DMS 273 (cell line): ENCODE measurements around the gene SAP25.

ENCODE experiments used
- DNase-seq: peaks from one replicate; lab custom pipeline; 2025; ENCODE audit not compliant: unreplicated experiment; lab: John Stamatoyannopoulos, UW

Gene SAP25

GRCh38 chr7:100598425-100598824 is 24.7 kb upstream of the SAP25 start:
- DNase-seq, result no peak

- no peak for DNase-seq
Observed at GRCh38 chr7:100595188-100595587, 21.5 kb upstream of the SAP25 start.

GRCh38 chr7:100591596-100591995 is 17.9 kb upstream of the SAP25 start:
- no peak for DNase-seq

GRCh38 chr7:100590077-100590737 is 16.5 kb upstream of the SAP25 start:
- DNase-seq, result no peak

GRCh38 chr7:100589341-100589947 is 15.7 kb upstream of the SAP25 start:
- DNase-seq, result no peak

GRCh38 chr7:100588438-100588837 is 14.7 kb upstream of the SAP25 start:
- peak; percentile 50 for DNase-seq

- DNase-seq, result peak; percentile 100
Observed at GRCh38 chr7:100586266-100587025, 12.7 kb upstream of the SAP25 start, which contains the start of gene FBXO24. Gene FBXO24 (plus strand): TSS chr7:100586328. CDS start chr7:100586626, 298 bp downstream.

GRCh38 chr7:100585511-100586265 is 12.0 kb upstream of the SAP25 start, which contains the start of gene LRCH4:
Gene LRCH4 (minus strand): TSS chr7:100586129. CDS start chr7:100586100, 29 bp downstream.
- DNase-seq, result peak; percentile 83

- peak; percentile 70 for DNase-seq
Observed at GRCh38 chr7:100584683-100585510, 11.2 kb upstream of the SAP25 start.

- peak; percentile 52 for DNase-seq
Observed at GRCh38 chr7:100584054-100584682, 10.5 kb upstream of the SAP25 start.

GRCh38 chr7:100583132-100584053 is 9.7 kb upstream of the SAP25 start:
- no peak for DNase-seq

GRCh38 chr7:100582650-100583049 is 8.9 kb upstream of the SAP25 start:
- DNase-seq, result no peak

- DNase-seq, result no peak
Observed at GRCh38 chr7:100582041-100582579, 8.4 kb upstream of the SAP25 start.

- no peak for DNase-seq
Observed at GRCh38 chr7:100580466-100581283, 7.0 kb upstream of the SAP25 start.

- DNase-seq, result no peak
Observed at GRCh38 chr7:100578246-100579183, 4.8 kb upstream of the SAP25 start.

GRCh38 chr7:100577507-100577906 is 3.8 kb upstream of the SAP25 start:
- no peak for DNase-seq

GRCh38 chr7:100577103-100577502 is 3.4 kb upstream of the SAP25 start:
- DNase-seq, result no peak
